Osteocyte (in vitro differentiated cells): ENCODE data around the gene HSPB8. TPM values are rescaled to one million over a fixed set of nuclear protein-coding genes. Genes with fewer than 3 reads are reported as not detected.

Experiments used
- DNase-seq: peaks from one replicate; pipeline ENCODE4 v3.0.0; 2021; ENCODE audit warnings: mixed read lengths; ENCODE audit not compliant: unreplicated experiment; ENCODE audit errors: extremely low spot score
- H3K27ac Mint-ChIP-seq: one replicate; pipeline ENCODE4 v1.8.0; 2021; ENCODE audit warnings: mild to moderate bottlenecking, mixed read lengths; ENCODE audit not compliant: unreplicated experiment
- H3K27me3 Mint-ChIP-seq: one replicate; pipeline ENCODE4 v1.8.0; 2021; ENCODE audit warnings: mixed read lengths; ENCODE audit not compliant: unreplicated experiment
- H3K36me3 Mint-ChIP-seq: one replicate; pipeline ENCODE4 v1.8.0; 2021; ENCODE audit warnings: mixed read lengths; ENCODE audit not compliant: unreplicated experiment
- H3K4me1 Mint-ChIP-seq: one replicate; pipeline ENCODE4 v1.8.0; 2021; ENCODE audit warnings: mixed read lengths; ENCODE audit not compliant: unreplicated experiment
- H3K4me3 Mint-ChIP-seq: one replicate; pipeline ENCODE4 v1.8.0; 2021; ENCODE audit warnings: mild to moderate bottlenecking, moderate library complexity, mixed read lengths; ENCODE audit not compliant: unreplicated experiment
- H3K9me3 Mint-ChIP-seq: one replicate; pipeline ENCODE4 v1.8.0; 2021; ENCODE audit warnings: mixed read lengths; ENCODE audit not compliant: unreplicated experiment
- total RNA-seq: library from RNA; stranded (reverse); gene quantifications from 2 replicates; pipeline ENCODE4 v1.2.1, GENCODE V29; 2021
- TF ChIP-seq, protein P1 (sequence below): fragments of 200-600 bp; sonication (generic); IDR thresholded peaks from 2 replicates; pipeline ENCODE4 v1.5.0; 2021; ENCODE audit warnings: antibody characterized with exemption, mild to moderate bottlenecking, moderate library complexity

Gene HSPB8
- total RNA-seq, 1 donor from 2014 or later: 2.0 TPM

DNA sequence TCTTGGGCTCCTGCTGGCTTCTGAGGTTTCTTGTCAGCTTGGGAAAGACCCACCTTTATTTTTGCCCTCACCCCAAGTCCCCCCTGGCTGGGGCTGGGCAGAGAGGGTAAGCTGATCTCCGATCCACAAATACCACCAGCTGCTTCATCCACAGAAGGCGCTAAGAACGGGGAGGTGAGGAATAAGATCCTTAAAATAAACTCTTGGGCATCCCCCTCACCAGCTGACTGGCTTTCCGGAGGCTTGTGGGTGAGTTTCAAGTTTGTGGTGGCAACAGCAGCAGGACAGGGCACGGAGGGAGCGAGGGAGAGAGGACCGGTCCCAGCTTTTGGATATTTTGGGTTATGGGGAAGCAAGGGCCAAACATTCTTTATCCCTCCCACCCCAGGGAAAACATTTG, 20.8 kb upstream of the HSPB8 start:
- Mint-ChIP-seq H3K9me3 (peaks cover 4% of the 10 kb centered on the region), H3K27me3 (peaks cover 11% of the 10 kb centered on the region)

DNA sequence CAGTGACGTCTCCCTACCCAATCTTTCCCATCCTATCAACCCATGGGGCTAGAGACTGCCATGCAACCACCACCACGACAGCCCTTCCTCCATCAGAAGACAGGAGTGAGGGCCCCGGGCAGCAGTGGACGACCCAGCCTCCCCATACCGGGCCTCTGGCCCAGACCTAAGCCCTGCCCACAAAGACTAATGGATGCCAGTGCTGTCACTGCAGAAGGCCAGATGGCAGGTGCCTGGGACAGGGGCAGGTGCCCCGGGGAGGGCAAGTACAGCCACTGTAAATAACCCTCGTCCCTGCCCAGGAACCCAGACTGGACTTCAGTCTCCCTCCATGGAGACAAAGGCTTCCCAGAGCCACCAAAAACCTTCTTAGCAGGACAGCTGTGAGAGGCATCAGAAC, 20.3 kb upstream of the HSPB8 start:
- peaks cover 4% of the 10 kb centered on the region for H3K9me3 Mint-ChIP-seq
- TF ChIP-seq, protein P1, sequence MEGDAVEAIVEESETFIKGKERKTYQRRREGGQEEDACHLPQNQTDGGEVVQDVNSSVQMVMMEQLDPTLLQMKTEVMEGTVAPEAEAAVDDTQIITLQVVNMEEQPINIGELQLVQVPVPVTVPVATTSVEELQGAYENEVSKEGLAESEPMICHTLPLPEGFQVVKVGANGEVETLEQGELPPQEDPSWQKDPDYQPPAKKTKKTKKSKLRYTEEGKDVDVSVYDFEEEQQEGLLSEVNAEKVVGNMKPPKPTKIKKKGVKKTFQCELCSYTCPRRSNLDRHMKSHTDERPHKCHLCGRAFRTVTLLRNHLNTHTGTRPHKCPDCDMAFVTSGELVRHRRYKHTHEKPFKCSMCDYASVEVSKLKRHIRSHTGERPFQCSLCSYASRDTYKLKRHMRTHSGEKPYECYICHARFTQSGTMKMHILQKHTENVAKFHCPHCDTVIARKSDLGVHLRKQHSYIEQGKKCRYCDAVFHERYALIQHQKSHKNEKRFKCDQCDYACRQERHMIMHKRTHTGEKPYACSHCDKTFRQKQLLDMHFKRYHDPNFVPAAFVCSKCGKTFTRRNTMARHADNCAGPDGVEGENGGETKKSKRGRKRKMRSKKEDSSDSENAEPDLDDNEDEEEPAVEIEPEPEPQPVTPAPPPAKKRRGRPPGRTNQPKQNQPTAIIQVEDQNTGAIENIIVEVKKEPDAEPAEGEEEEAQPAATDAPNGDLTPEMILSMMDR: no peak
- no peak overlapping the region for H3K4me3 Mint-ChIP-seq
- no peaks in the 10 kb centered on the region for H3K36me3 Mint-ChIP-seq
- no peak for DNase-seq
- peaks cover 11% of the 10 kb centered on the region for H3K27me3 Mint-ChIP-seq
- no peaks in the 10 kb centered on the region for H3K4me1 Mint-ChIP-seq
- H3K27ac Mint-ChIP-seq: no peak overlapping the region

More for the DNA sequence above, 20.8 kb upstream of the HSPB8 start:
- DNase-seq: no peak
- TF ChIP-seq, protein P1: no peak
- Mint-ChIP-seq H3K4me3 (no peak overlapping the region), H3K27ac (no peak overlapping the region), H3K36me3 (no peaks in the 10 kb centered on the region), H3K4me1 (no peaks in the 10 kb centered on the region)

DNA sequence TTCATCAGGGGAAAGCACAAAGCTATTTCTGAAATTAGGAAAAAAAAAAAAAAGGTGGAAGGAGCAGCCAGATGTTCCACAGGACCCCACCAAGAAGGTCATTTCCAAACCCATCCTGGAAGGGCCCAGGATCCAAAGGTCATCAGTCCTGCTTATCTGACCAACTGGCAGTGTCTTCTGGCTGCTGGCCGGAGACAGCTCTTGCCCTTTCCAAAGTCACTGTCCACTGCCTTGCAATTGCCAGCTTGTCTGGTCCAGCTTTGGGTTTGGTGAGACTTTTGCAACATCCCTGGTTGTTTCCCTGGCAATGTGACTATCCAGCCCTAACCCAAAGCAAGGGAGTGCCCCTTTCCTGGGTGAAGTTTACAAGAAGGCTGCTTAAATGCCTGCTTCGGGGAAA, 18.9 kb upstream of the HSPB8 start:
- peaks cover 4% of the 10 kb centered on the region for H3K9me3 Mint-ChIP-seq
- TF ChIP-seq, protein P1: no peak
- no peak overlapping the region for H3K27ac Mint-ChIP-seq
- H3K27me3 Mint-ChIP-seq: peaks cover 7% of the 10 kb centered on the region
- no peaks in the 10 kb centered on the region for H3K36me3 Mint-ChIP-seq
- no peak overlapping the region for H3K4me3 Mint-ChIP-seq
- no peaks in the 10 kb centered on the region for H3K4me1 Mint-ChIP-seq
- DNase-seq: no peak

DNA sequence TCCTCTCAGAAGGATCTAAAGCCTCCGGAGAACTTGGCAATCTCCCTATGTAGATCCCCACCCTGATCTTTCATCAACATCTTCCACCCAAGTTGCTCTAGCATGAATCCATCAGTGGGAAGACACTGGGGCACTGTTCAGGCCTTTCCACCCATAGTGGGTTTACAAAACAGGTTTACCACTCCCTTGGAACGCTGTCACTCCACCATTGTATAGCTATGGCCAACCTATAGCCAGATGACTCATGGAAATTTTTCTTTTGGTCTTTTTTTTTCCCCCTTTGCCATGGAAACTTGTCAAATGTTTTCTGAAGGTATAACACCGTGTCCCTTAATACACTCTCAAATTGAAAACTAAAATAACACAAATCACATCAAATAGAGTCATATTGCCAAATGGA, 10.8 kb upstream of the HSPB8 start:
- TF ChIP-seq, protein P1: no peak
- Mint-ChIP-seq H3K9me3 (no peaks in the 10 kb centered on the region), H3K4me3 (no peak overlapping the region), H3K36me3 (no peaks in the 10 kb centered on the region), H3K27ac (no peak overlapping the region), H3K4me1 (no peaks in the 10 kb centered on the region), H3K27me3 (peaks cover 23% of the 10 kb centered on the region)
- DNase-seq: no peak

DNA sequence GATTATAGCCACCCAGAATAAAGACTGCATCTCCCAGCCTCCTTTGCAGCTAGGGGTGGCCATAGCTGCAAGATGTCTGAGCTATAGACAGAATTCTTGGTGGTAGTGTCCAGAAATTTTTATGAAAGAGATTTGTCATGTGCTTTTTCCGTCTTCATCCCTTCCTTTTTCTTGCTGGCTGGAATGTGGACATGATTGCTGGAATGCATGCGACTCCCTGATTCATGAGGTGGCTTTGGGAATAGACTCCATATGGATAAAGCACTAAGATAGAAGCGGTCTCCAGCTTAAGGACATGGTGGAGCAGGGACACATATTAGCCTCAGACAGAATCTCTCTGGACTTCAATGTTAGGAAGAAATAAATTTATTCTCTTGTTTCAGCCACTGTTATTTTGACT, 10.0 kb upstream of the HSPB8 start:
- Mint-ChIP-seq H3K4me1 (no peaks in the 10 kb centered on the region), H3K27me3 (peaks cover 23% of the 10 kb centered on the region), H3K36me3 (no peaks in the 10 kb centered on the region), H3K4me3 (no peak overlapping the region), H3K9me3 (no peaks in the 10 kb centered on the region), H3K27ac (no peak overlapping the region)
- DNase-seq: no peak
- TF ChIP-seq, protein P1: no peak
